HG03103 (cell line): ENCODE results near the gene SLC2A6.

Source experiments
- ATAC-seq: cut with Tn5 transposase; IDR thresholded peaks from one replicate; pipeline ENCODE4 v1.9.1; 2021; ENCODE audit warnings: low read depth; ENCODE audit not compliant: unreplicated experiment

The SLC2A6 gene

GRCh38 chr9:133515615-133516255 is 36.8 kb upstream of the SLC2A6 start:
- no peak for ATAC-seq

- ATAC-seq: no peak
Measured at GRCh38 chr9:133515240-133515610, 36.3 kb upstream of the SLC2A6 start.

GRCh38 chr9:133514460-133515239 is 35.8 kb upstream of the SLC2A6 start:
- ATAC-seq: no peak

GRCh38 chr9:133513214-133514100 is 34.6 kb upstream of the SLC2A6 start:
- no peak for ATAC-seq

GRCh38 chr9:133512253-133513213 is 33.6 kb upstream of the SLC2A6 start:
- no peak for ATAC-seq

GRCh38 chr9:133511607-133512006 is 32.7 kb upstream of the SLC2A6 start:
- ATAC-seq: no peak

- ATAC-seq: no peak
Measured at GRCh38 chr9:133510926-133511505, 32.1 kb upstream of the SLC2A6 start.

- no peak for ATAC-seq
Measured at GRCh38 chr9:133509179-133510083, 30.5 kb upstream of the SLC2A6 start.

GRCh38 chr9:133508046-133508445 is 29.1 kb upstream of the SLC2A6 start:
- ATAC-seq: no peak

- ATAC-seq: no peak
Measured at GRCh38 chr9:133507246-133507965, 28.5 kb upstream of the SLC2A6 start.

GRCh38 chr9:133506653-133507038 is 27.7 kb upstream of the SLC2A6 start:
- ATAC-seq: no peak

GRCh38 chr9:133505901-133506652 is 27.2 kb upstream of the SLC2A6 start:
- ATAC-seq: no peak

GRCh38 chr9:133505186-133505830 is 26.4 kb upstream of the SLC2A6 start:
- ATAC-seq: no peak

- ATAC-seq: no peak
Measured at GRCh38 chr9:133502112-133502511, 23.2 kb upstream of the SLC2A6 start.

GRCh38 chr9:133499892-133500270 is 21.0 kb upstream of the SLC2A6 start:
- no peak for ATAC-seq

- ATAC-seq: no peak
Measured at GRCh38 chr9:133499132-133499891, 20.4 kb upstream of the SLC2A6 start.
